Inflammatory macrophage treated with lipopolysaccharide for 4 hours (primary cell): ENCODE results near the gene DPF3.
"Not testable (repeated sequence)": the region's sequence is repeated elsewhere in the genome, so short reads cannot be mapped to it uniquely, and the experiment has no call there.

Experiments used
- DNase-seq: peaks from one replicate; pipeline ENCODE4 v3.0.0-alpha.2; 2020

DPF3 gene

GRCh38 chr14:72758993-72759392, 134.9 kb downstream of the DPF3 start:
- DNase-seq, result no peak

DNA sequence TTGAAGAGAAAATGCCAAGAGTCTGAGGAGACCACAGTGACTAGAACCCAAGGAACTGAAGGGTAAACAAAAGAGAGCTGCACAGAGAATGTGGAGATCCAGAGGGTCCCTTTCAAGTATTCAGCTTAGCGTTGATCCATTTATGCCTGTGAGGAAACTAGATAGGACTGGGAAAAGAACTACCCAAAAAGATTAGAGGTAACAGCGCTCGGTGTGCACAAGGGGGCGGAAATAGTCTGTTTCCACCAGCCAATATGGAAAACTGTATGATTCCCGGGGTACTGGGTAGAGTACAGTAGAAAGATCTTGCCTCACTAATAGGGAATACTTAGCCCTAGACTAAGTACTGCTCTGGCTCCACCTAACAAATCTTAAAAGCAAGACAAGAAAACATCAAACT, 135.5 kb downstream of the DPF3 start:
- no peak for DNase-seq

GRCh38 chr14:72756967-72757366, 136.9 kb downstream of the DPF3 start:
- no peak for DNase-seq

- DNase-seq, result no peak
These were observed 138.1 kb downstream of the DPF3 start for GRCh38 chr14:72755766-72756165.

GRCh38 chr14:72754949-72755348, 139.0 kb downstream of the DPF3 start:
- no peak for DNase-seq

GRCh38 chr14:72753879-72754400, 140.0 kb downstream of the DPF3 start:
- DNase-seq, result no peak

DNA sequence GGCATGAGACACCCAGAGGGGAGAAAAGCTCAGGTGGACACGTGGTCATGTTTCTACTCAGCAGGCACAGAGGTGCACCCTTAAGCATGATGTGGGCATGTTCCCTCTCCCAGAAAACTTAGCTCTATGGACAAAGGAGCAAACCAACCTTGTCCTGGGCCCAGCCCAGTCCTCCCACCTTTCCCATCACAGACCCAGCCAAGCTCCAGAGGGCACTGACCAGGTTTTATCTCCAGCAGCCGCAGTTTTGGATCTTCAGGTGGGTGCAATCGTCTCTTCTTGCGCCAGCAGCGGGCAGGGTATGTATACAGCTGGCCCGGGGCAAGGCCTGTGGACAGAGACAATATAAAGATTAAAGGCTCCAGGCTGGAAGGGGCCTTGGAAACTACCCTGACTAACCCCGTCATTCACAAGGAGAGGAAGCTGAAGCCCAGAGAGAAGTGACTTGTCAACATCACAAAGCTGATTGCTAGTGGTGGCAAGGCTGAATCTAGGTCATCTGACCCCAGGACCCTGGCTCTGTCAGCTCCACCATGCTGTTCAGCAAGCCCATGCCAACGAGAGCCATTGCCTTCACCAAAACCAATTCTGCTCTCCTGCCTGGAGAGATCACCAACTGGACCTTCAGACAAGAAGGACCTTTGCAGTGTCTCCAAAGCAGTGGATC, 140.7 kb downstream of the DPF3 start:
- peak; percentile 20 for DNase-seq

DNA sequence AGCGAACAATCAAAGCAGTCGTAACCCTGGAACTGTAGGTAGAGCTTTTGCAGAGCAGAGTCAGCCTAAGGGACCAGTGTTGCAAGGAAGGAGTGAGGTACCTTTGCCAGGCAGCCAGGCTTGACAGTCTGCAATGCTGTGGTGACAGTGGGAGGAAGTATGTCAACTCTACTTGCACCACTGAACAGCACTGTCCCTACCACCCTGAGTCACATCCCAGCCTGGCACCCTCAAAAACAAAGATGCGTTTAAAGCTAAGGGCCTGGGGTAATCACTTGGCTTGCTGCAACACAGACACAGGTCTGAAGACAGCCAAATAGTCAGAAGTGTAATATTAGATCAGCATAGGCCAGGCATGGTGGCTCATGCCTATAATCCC, 141.9 kb downstream of the DPF3 start:
- no peak for DNase-seq

DNA sequence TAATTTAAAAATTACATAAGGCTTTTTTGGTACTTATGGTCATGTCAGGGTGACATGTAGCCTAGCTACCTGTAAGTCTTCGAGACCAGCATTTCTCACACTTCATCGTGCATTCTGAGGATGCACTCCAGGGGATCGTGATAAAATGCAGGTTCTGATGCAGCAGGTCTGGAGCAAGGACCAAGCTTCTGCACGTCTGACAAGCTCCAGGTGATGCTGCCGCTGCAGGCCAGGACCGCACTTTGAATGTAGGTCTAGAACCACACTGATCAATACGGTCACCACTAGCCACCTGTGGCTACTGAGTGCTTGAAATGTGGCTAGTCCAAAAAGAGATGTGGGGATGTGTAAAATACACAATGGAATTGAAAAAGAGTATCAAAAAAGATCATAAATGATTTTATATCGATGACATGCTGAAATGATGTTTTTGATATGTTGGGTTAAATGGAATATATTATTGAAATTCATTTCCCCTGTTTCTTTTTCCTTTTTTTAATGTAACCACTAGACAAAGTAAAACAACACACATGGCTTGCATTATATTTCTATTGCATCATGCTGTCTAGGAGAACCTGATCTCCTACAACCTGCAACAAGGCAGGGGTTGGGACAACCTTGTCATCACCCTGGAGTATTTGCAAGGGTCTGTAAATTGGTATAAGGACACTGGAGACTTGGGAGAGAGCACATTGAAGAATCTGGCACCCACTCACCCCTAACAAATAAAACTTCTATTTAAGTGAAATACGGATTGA, 142.4 kb downstream of the DPF3 start:
- no peak for DNase-seq

GRCh38 chr14:72748921-72749320, 145.0 kb downstream of the DPF3 start:
- DNase-seq, result not testable (repeated sequence)

- no peak for DNase-seq
These were observed 146.2 kb downstream of the DPF3 start for GRCh38 chr14:72747652-72748051.

DNA sequence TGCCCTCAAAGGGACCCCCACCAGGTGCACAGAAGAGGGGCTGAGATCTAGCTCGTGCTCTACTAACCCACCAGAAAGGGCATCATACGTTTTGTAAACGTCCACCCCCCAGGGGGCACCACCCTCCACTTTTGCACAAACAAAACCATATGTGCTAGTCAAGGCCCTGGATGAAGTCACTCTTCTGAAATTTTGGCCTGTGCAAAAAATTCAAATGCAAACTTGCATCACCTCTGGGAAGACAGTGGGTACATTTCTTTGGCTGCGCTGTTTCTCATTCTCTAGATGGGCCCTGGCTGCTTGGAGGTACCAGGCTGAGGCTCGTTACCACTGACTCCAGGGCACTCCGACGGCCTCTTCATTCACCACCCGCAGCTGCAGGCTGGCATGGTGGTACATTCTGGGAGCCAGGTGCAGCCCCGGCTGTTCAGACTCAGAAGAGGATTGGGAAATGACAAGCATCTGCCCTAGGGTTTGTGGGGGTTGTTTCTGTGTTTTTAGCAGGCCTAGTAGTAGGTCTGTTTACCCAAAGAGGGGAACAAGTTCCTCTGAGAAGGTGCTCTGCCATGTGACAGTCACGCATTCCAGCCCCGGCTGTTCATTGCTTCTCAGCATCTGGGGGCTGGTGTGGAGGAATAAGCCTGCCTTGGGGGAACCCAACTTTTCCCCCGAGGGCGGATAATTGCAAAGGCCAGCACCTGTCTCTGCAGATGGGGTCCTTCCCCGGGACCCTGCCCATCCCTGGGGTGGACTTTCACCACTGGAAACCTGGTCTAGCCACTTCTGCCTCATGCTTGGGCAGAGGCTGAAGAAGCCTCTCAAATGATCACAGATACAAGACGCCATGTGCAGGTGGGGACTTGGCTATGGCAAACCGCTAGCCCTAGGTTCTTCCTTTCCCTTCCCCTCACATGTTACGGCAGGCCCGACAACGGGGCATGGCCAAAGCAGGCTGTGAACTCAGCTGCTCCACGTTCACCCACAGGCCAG, 147.6 kb downstream of the DPF3 start:
- DNase-seq, result no peak

DNA sequence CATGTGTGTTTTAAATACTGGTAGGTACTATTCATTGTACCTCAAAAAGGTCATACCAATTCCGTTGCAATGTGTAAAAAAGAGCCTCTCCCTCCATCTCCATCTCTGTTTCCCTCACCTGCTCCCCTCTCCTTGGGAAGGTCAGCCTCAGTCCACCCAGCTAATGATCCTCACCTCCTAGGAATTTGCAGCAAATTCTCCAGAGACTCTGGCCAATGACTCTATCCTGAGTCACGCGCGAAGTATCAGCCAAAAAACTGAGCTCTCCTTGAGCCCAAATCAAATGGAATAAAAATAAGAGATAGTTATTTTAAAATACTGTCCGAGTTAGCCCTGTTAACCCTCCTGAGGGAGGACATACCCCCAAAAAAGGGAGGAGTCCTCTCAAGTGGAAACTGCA, 148.4 kb downstream of the DPF3 start:
- no peak for DNase-seq

- DNase-seq, result no peak
These were observed 149.3 kb downstream of the DPF3 start for GRCh38 chr14:72744416-72745120.

DNA sequence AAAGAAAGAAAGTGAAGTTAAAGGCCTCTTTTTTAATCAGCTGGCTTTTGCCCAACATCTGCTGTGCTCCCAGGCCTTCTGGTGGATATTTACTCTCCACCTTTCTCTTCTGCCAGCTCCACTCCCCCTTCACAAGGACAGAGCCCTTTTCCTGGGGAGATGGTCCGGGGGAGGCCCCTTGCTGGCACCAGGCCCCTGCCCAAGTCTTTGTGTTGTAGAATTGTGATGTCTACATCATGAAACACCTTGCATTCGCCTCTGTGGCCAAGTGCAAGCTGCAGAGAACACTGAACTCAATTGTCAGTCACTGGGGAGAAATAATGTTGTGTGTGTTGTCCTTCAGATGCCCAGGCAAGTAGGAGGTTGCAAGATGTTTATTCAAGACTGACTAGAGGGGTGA, 150.3 kb downstream of the DPF3 start:
- DNase-seq, result no peak

DNA sequence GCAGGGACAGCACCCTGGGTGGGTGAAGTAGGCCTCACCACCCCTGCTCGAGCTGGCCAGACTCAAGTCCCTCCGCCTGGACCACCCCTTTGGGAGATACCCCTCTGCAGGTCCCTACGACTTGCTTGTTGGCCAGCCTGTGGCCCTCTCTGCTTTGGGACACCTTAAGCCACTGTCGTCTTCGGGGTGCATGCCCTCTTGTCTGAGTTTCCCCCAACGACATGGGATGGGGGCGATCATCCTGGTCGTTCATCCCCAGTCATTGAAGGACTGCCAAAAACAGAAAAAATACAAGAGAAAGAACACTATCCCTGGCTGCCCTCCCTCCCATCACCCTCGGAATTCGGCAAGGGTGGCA, 151.1 kb downstream of the DPF3 start:
- no peak for DNase-seq

GRCh38 chr14:72742118-72742837, 151.6 kb downstream of the DPF3 start:
- no peak for DNase-seq

- DNase-seq, result no peak
These were observed 152.1 kb downstream of the DPF3 start for GRCh38 chr14:72741826-72742117.

DNA sequence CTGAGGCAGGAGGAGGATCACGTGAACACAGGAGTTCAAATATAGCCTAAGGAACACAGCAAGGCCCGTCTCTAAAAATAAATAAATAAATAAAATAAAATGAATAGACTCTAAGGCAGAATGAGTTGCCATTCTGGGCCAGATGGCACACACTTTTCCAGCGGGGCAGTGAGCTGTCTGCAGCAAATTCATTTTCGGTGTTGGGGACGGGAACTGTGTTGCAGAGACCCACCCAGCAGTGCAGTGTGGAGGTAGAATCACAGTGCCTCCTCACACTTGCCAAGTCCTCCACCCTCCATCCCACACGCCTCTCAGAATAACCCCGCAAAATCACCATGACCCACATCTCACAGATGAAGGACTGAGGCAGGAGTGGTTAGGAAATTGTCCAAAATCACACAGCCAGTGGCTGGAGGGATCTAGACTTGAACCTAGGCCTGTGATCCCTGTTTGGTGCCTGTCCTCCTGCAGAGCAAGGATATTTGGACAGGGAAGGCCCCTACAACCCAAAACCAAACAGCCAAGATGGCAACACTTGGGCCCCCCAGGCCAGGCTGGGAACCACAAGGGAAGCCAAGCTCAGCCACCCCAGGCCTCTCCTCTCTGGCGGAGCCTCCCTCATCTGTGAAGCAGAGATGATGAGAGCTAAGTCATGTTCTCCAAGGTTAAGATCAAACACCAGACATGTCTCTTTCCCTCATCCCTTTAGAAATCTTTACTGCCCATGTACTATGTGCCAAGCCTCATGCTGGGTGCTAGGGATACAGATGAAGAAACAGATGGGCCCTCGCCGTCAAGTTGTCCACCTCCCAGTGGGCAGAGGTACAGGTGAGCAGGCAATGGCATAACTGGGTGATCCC, 152.7 kb downstream of the DPF3 start:
- no peak for DNase-seq

DNA sequence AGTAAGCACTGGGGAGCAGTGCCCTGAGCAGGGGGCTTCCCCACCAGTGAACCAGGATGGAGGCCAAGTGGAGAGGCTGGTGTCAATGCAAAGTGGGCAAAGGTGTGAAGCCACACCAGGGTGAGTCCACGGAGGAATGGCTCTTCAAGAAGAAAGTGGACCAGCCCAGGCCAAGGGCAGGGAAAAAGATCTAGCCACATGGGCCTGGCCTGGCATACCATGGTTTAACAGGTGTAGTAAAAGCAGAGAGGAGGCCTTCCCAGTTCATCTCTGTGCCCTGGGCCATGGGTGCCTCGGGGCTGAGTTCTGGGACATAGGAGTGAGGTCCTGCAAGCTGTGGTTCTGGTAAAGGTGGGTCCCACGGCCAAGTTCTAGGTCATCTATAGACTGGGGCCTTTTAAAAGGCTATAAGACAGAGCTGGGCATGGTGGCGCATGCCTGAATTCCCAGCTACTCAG, 153.4 kb downstream of the DPF3 start:
- no peak for DNase-seq
